GM18861 (cell line): ENCODE measurements around the gene ARHGEF11.

Source experiments
- ATAC-seq: cut with Tn5 transposase; IDR thresholded peaks from one replicate; pipeline ENCODE4 v1.9.1; 2021; ENCODE audit not compliant: unreplicated experiment

Gene ARHGEF11

GRCh38 chr1:156957634-156958033 lies 87.9 kb downstream of the ARHGEF11 start:
- no peak for ATAC-seq

- no peak for ATAC-seq
Measured at GRCh38 chr1:156956333-156956732, 89.2 kb downstream of the ARHGEF11 start.

GRCh38 chr1:156953571-156953970 lies 92.0 kb downstream of the ARHGEF11 start:
- ATAC-seq: no peak

GRCh38 chr1:156951371-156951770 lies 94.2 kb downstream of the ARHGEF11 start:
- ATAC-seq: no peak

- ATAC-seq: no peak
Measured at GRCh38 chr1:156949127-156949526, 96.4 kb downstream of the ARHGEF11 start.

GRCh38 chr1:156948708-156949107 lies 96.8 kb downstream of the ARHGEF11 start:
- no peak for ATAC-seq

- ATAC-seq: no peak
Measured at GRCh38 chr1:156947818-156948525, 97.6 kb downstream of the ARHGEF11 start.

- no peak for ATAC-seq
Measured at GRCh38 chr1:156947127-156947526, 98.4 kb downstream of the ARHGEF11 start.

GRCh38 chr1:156945881-156946661 lies 99.5 kb downstream of the ARHGEF11 start:
- no peak for ATAC-seq

GRCh38 chr1:156944848-156945247 lies 100.7 kb downstream of the ARHGEF11 start:
- no peak for ATAC-seq

- ATAC-seq: no peak
Measured at GRCh38 chr1:156944268-156944667, 101.3 kb downstream of the ARHGEF11 start.

GRCh38 chr1:156943756-156944155 lies 101.8 kb downstream of the ARHGEF11 start:
- no peak for ATAC-seq

GRCh38 chr1:156942576-156942975 lies 103.0 kb downstream of the ARHGEF11 start:
- no peak for ATAC-seq

- no peak for ATAC-seq
Measured at GRCh38 chr1:156942176-156942575, 103.4 kb downstream of the ARHGEF11 start.

GRCh38 chr1:156941675-156942074 lies 103.9 kb downstream of the ARHGEF11 start:
- no peak for ATAC-seq

GRCh38 chr1:156939786-156940334 lies 105.7 kb downstream of the ARHGEF11 start:
- ATAC-seq: no peak

- no peak for ATAC-seq
Measured at GRCh38 chr1:156938813-156939212, 106.7 kb downstream of the ARHGEF11 start.

GRCh38 chr1:156937883-156938282 lies 107.7 kb downstream of the ARHGEF11 start:
- ATAC-seq: no peak

- no peak for ATAC-seq
Measured at GRCh38 chr1:156936721-156937220, 108.8 kb downstream of the ARHGEF11 start.

- ATAC-seq: no peak
Measured at GRCh38 chr1:156936191-156936590, 109.4 kb downstream of the ARHGEF11 start.

GRCh38 chr1:156935505-156936128 lies 109.9 kb downstream of the ARHGEF11 start:
- ATAC-seq: no peak
